HepG2 (cell line): Measurements from ENCODE around the gene KISS1. TPM values are rescaled to one million over a fixed set of nuclear protein-coding genes. Genes with fewer than 3 reads are reported as not detected.

ENCODE experiments used
- ATAC-seq: fragments of 200-7000 bp; cut with Tn5 transposase; 3 replicates; pipeline ENCODE4 v1.9.1; 2020; ENCODE audit warnings: mild to moderate bottlenecking, moderate library complexity
- BruUV-seq: library from RNA; stranded (reverse); fragments of 400-500 nt; replicated peaks from 2 replicates; lab custom pipeline; 2021; lab: Mats Ljungman, UMichigan
- CTCF ChIA-PET: fragments of 300-600 bp; formaldehyde crosslinking; extraction: SDS; loops from one replicate; lab custom pipeline; 2021; ENCODE audit warnings: low total read pairs, inconsistent platforms, low intra/inter-chr PET ratio; lab: Yijun Ruan, JAX
- POLR2A ChIA-PET: fragments of 350-600 bp; sonication (Branson Sonifier 250); formaldehyde crosslinking; loops from one replicate; lab custom pipeline; 2020; ENCODE audit warnings: antibody characterized with exemption, inconsistent platforms; lab: Yijun Ruan, JAX
- DNase-seq: peaks from one replicate; pipeline ENCODE4 v3.0.0-alpha.2; 2015; ENCODE audit warnings: low spot score
- FAIRE-seq: peaks from 3 replicates; lab custom pipeline; 2011; peaks lifted over from hg19 to GRCh38; lab: Jason Lieb, UNC
- H2AFZ ChIP-seq: one replicate; pipeline ENCODE4 v1.6.1; 2011; ENCODE audit warnings: low read length, inconsistent platforms
- H3K27ac ChIP-seq: fragments of 300-600 bp; 3 replicates; pipeline ENCODE4 v1.8.0; 2011; ENCODE audit warnings: mixed run types, mild to moderate bottlenecking, mixed read lengths, low read length, inconsistent platforms; ENCODE audit not compliant: insufficient read depth; ENCODE audit errors: extremely low read length
- H3K27me3 ChIP-seq, 2 experiments: fragments of 200-600 bp in 1 of 2; 2 replicates in 1 of 2; 3 replicates in 1 of 2; pipeline versions ENCODE4 v1.6.0 to v1.8.0; 2011; ENCODE audit warnings: low read length in 2 of 2, mild to moderate bottlenecking in 2 of 2, moderate library complexity in 2 of 2, inconsistent platforms in 1 of 2; ENCODE audit not compliant: insufficient read depth in 2 of 2, control insufficient read depth in 1 of 2
- H3K36me3 ChIP-seq, 2 experiments: fragments of 200-600 bp in 1 of 2; replicated peaks in 1 of 2; 2 replicates in 1 of 2; 3 replicates in 1 of 2; pipeline versions ENCODE4 v1.5.1 to v1.8.0; 2011; ENCODE audit warnings: low read length in 2 of 2, inconsistent platforms in 1 of 2; ENCODE audit not compliant: insufficient read depth in 2 of 2, control insufficient read depth in 1 of 2
- H3K4me1 ChIP-seq: 2 replicates; pipeline ENCODE4 v1.5.1; 2012; ENCODE audit warnings: low read length, inconsistent platforms; ENCODE audit not compliant: insufficient read depth
- H3K4me2 ChIP-seq: 2 replicates; pipeline ENCODE4 v1.6.0; 2011; ENCODE audit warnings: low read depth, low read length, inconsistent platforms
- H3K4me3 ChIP-seq, 3 experiments: fragments of 200-600 bp in 1 of 3; sonication (generic), shearing (Covaris generic) in 1 of 3; replicated peaks in 1 of 3; 2 replicates each; pipeline ENCODE4 v1.5.1; 2011 to 2016; ENCODE audit warnings: low read length in 3 of 3, inconsistent platforms in 2 of 3, low read depth in 2 of 3, mild to moderate bottlenecking in 2 of 3, control low read depth in 1 of 3, mixed read lengths in 1 of 3; ENCODE audit not compliant: insufficient read depth in 1 of 3
- H3K79me2 ChIP-seq: one replicate; pipeline ENCODE4 v1.6.1; 2011; ENCODE audit warnings: low read length, inconsistent platforms; ENCODE audit not compliant: insufficient read depth
- H3K9ac ChIP-seq: 2 replicates; pipeline ENCODE4 v1.6.0; 2011; ENCODE audit warnings: mild to moderate bottlenecking, low read depth, low read length, inconsistent platforms; ENCODE audit not compliant: insufficient read depth
- H3K9me3 ChIP-seq: 2 replicates; pipeline ENCODE4 v1.5.1; 2012; ENCODE audit warnings: mild to moderate bottlenecking, low read length
- H4K20me1 ChIP-seq: 2 replicates; pipeline ENCODE4 v1.6.0; 2011; ENCODE audit warnings: inconsistent platforms, mild to moderate bottlenecking, low read length, moderate library complexity; ENCODE audit not compliant: insufficient read depth
- HNF4A ChIP-seq: sonication (generic); formaldehyde crosslinking; IDR thresholded peaks from 2 replicates; pipeline ENCODE4 v1.4.0; 2020; ENCODE audit warnings: missing genetic modification reagents
- TSC22D2 ChIP-seq: sonication (generic); formaldehyde crosslinking; IDR thresholded peaks from 2 replicates; pipeline ENCODE4 v1.5.1; 2020; ENCODE audit warnings: missing genetic modification reagents, mild to moderate bottlenecking, borderline replicate concordance
- WGBS: methylation state at CpG from one replicate; pipeline ENCODE4 v1.1.6; 2017; ENCODE audit warnings: low lambda C conversion rate; 5-methylcytosine and 5-hydroxymethylcytosine counted together
- in situ Hi-C: cut with HindIII; loops from 2 replicates; pipeline ENCODE4 v1.10.0; 2017; ENCODE audit warnings: low pct_unique_long_range_greater_than_20kb; ENCODE audit not compliant: extremely low pct_ligation_motif_present
- intact Hi-C: fragments of 100-400 bp; cut with micrococcal nuclease; formaldehyde crosslinking; loops from one replicate; pipeline ENCODE4 v1.10.0; 2022; ENCODE audit not compliant: unreplicated experiment
- polyA plus RNA-seq, 8 experiments: library from polyadenylated mRNA; depleted of rRNA in 3 of 8; stranded (reverse) in 7 of 8; unstranded in 1 of 8; fragments of >200 nt; fragmentation: Illumina TruSeq in 4 of 8; extraction: Trizol in 4 of 8; gene quantifications; 2 replicates each; pipeline versions ENCODE4 v1.2.1 to v1.2.3, GENCODE V29; 2011 to 2016; ENCODE audit warnings: low read depth in 4 of 8, missing spikeins in 1 of 8, mixed read lengths in 1 of 8; ENCODE audit not compliant: insufficient read depth in 1 of 8
- total RNA-seq, 5 experiments: library from RNA; depleted of rRNA; stranded (reverse); fragments of >200 nt; fragmentation: Illumina TruSeq; extraction: Trizol; gene quantifications; 2 replicates each; pipeline ENCODE4 v1.2.3, GENCODE V29; 2016; ENCODE audit warnings: low read depth in 1 of 5
- TF ChIP-seq, protein P1 (sequence below): sonication (generic); formaldehyde crosslinking; IDR thresholded peaks from 2 replicates; pipeline ENCODE4 v1.4.0; 2020; ENCODE audit warnings: missing genetic modification reagents
- TF ChIP-seq, protein P2 (sequence below): IDR thresholded peaks from 2 replicates; pipeline ENCODE4 v1.6.1; 2018; ENCODE audit warnings: missing genetic modification reagents, mild to moderate bottlenecking, missing compliant biosample characterization

KISS1 gene
- total and polyA plus RNA-seq, 2 of the 13 experiments (the other 11 are each of a cell fraction or from before 2014, with no cell fraction given), result 0.24 to 0.80 TPM

DNA sequence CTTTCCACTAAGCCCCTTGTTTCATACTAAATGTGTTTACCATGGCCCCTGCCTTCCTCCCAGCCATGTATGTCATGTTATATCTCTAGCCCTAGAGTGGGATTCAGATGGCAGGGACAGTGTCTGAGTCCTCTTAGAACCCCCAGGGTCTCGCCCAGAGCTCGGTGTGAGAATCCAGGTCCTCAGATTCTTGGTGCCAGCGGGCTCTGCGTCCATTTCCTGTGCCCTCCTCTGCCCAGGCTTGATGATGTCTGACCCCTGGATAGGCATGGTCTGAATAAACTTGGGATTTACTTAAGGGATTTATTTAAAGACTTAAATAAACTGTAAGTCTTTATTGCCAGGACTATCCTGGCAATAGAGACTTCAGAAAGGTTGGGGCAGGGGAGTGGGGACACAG is 6.2 kb upstream of the KISS1 start (continued):
- TF ChIP-seq, protein P1, sequence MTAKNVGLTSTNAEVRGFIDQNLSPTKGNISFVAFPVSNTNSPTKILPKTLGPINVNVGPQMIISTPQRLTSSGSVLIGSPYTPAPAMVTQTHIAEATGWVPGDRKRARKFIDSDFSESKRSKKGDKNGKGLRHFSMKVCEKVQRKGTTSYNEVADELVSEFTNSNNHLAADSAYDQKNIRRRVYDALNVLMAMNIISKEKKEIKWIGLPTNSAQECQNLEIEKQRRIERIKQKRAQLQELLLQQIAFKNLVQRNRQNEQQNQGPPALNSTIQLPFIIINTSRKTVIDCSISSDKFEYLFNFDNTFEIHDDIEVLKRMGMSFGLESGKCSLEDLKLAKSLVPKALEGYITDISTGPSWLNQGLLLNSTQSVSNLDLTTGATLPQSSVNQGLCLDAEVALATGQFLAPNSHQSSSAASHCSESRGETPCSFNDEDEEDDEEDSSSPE (CRISPR knock-in tag), result no peak
- TF ChIP-seq, protein P2, sequence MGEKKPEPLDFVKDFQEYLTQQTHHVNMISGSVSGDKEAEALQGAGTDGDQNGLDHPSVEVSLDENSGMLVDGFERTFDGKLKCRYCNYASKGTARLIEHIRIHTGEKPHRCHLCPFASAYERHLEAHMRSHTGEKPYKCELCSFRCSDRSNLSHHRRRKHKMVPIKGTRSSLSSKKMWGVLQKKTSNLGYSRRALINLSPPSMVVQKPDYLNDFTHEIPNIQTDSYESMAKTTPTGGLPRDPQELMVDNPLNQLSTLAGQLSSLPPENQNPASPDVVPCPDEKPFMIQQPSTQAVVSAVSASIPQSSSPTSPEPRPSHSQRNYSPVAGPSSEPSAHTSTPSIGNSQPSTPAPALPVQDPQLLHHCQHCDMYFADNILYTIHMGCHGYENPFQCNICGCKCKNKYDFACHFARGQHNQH (CRISPR knock-in tag), result no peak
- no peak for TF ChIP-seq TSC22D2

DNA sequence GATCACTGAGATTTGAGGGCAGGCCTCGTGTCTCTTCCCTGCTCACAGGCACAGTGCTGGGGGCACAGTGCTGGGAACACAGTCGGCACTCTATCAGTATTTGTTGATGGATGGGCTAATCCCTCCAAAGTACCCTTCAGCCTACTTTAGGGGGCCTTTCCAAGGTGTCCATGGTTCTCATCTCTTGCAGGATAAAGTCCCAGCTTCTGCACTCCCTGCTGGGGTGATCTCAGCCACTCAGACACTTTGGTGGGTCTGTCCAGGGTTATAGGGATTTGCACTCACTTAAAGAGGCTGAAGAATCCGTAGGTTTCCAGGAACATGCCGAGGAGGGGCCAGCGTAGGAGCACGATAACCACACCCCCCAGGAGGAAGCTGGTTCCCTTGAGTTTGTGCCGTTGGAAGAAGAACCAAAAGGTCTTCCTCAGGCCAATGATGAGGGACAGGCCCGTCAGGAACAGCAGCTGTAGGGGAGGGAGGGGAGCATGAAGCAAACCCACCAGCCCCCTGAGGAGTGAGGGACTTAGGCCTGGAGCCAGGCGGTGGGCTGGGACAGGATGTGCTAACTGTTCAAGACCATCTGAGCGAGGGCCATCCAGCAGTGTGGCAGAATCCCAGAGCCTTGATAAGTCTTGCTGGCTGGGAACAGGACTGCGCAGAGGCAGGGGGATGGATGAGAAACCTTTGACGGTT is 5.2 kb upstream of the KISS1 start:
- in situ Hi-C loops (loop anchor here (10.0 kb wide), 1 partner anchor 337 kb away; the partner anchor contains the start of gene SNRPE), intact Hi-C loops (no loop called here)
- no TSS peak for BruUV-seq
- FAIRE-seq, result no peak
- H3K4me2 ChIP-seq, result no peak overlapping the region
- TF ChIP-seq HNF4A (CRISPR knock-in tag), result no peak
- H4K20me1 ChIP-seq, result no peaks in the 10 kb centered on the region
- H3K9ac ChIP-seq, result no peak overlapping the region
- H3K4me1 ChIP-seq, result no peaks in the 10 kb centered on the region
- H3K79me2 ChIP-seq, result peaks cover under 1% of the 10 kb centered on the region
- ChIA-PET POLR2A (no interaction called here), CTCF (no interaction called here)
- H3K27me3 ChIP-seq, result no peaks in the 10 kb centered on the region
- no peak overlapping the region for H2AFZ ChIP-seq
- H3K4me3 ChIP-seq, result no peak overlapping the region
- DNase-seq, result no peak
- no peak overlapping the region for H3K27ac ChIP-seq
- 97% methylated on average over 11 of the region's 12 CpGs for WGBS
- no peaks in the 10 kb centered on the region; a peak in 2 of 5 replicates for H3K36me3 ChIP-seq
- ATAC-seq, result no peak
- no peaks in the 10 kb centered on the region for H3K9me3 ChIP-seq
